IPS-NIHi7 (cell line): Measurements from ENCODE around the gene LRRC32.

ENCODE experiments used
- DNase-seq: peaks from one replicate; pipeline ENCODE4 v3.0.0; 2012; ENCODE audit warnings: mixed read lengths; ENCODE audit errors: extremely low spot score

Gene LRRC32

DNA sequence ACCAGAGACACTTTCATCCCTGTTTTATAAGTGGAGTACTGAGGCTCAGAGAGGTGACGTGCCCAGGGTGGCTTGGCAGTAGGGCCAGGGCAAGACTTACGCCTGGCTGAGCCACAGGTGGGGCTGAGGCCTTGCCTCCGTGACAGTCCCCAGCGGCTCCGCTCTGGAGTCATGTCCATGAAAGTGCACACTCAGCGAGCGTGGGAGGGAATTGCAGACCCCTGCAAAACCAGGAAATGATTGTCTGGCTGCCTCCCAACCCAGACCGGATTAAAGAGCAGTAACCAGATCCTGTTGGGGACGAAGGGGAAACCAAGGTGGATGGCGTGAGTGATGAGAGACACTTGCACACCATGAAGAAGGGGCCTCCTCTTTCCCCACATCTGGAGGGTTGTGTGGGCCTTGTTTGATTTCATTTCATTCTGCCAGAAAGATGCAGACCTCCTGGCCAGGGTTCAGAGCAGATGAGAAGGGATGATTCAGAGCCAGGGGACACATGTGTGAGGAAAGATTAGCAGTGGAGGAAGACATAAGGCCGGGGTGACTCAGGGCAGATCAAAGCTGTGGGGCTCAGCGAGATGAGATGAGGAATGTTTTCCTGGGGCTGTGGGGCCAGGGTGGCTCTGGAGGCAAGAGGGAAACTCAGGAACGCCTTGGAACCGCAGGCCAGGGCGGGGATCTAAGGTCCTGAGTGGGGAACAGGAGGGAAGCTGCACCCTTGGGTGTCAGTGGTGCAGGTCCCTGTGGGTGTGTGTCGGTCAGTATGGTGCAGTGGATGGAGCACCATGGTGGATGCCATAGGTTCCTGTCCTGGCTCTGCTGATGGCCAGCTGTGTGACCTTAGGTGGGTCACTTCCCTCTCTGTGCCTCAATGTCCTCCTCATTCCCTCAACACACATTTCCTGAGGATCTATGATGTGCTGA lies 29.9 kb upstream of the LRRC32 start:
- DNase-seq, result no peak

- DNase-seq, result no peak
Measured at GRCh38 chr11:76699451-76700091, 29.0 kb upstream of the LRRC32 start.

GRCh38 chr11:76698321-76699043 lies 27.9 kb upstream of the LRRC32 start:
- peak; percentile 79 for DNase-seq

DNA sequence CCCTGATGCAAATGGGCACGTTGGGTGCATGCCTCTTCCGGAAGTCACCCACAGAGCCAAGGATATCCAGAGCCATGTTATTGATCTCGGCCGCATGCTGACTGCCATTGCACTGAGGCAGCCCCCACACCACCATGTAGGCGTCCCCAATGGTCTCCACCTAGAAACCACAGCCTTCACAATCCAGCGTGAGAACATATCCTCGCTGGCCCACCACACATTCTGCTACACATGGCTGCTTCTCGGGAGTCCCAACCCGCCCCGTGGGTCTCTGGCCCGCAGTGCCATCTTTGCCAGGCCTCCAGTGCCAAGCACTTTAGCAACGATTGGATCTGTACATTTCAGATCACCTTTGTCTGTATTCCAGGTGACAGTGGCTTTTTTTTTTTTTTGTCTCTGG lies 26.2 kb upstream of the LRRC32 start:
- no peak for DNase-seq

DNA sequence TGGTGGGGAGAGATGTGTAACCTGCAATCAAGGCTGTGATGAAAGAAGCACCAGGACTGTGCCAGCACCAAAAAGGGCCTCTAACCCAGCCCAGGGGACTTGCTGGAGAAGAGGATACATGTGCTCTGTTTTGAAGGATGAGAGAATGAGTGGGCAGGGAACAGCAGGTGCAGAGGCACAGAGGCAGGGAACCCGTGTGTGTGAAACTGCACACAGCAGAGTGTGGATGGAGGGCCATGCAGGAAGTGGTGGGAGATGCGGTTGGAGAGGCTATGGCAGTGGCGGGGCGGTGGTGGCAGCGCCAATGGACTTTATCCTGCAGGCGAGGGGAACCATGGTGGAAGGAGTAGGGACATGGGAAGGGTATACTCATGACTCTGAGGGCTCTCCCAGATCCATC lies 25.2 kb upstream of the LRRC32 start:
- DNase-seq, result no peak

DNA sequence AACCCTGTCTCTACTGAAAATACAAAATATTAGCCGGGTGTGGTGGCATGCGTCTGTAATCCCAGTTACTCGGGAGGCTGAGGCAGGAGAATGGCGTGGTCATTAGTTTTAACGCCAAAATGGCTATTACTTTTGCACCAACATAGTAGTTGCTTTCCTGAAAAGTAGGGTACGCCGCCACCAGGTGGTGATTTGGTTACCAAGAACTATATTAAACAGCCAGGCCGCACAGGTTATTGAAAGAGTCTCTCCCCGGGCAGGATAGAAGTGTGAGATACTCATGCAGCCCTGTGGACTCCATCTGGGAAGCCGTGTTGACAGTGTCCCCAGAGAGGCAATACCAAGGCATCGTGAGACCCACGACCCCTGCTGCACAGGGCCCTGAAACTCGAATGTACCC lies 24.6 kb upstream of the LRRC32 start:
- no peak for DNase-seq

GRCh38 chr11:76694664-76695063 lies 24.1 kb upstream of the LRRC32 start:
- no peak for DNase-seq

DNA sequence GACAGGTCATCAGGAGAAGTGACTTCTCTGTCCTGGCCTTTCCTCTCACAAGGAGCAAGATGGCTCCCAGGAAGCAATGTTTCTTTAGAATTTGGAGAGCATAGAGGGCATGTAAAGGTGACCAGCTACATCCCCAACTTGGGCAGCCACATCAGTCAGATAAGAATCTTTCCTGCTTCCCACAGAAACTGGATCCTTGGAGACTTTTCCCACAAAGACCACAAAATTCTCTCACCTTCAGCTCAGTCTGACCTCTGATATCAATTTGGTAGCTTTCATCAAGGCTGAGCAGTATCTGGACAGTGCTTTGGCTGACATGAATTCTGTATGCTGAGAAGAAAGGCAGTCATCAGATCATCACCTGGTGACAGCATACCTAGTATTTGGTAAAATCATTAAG lies 23.3 kb upstream of the LRRC32 start:
- no peak for DNase-seq

DNA sequence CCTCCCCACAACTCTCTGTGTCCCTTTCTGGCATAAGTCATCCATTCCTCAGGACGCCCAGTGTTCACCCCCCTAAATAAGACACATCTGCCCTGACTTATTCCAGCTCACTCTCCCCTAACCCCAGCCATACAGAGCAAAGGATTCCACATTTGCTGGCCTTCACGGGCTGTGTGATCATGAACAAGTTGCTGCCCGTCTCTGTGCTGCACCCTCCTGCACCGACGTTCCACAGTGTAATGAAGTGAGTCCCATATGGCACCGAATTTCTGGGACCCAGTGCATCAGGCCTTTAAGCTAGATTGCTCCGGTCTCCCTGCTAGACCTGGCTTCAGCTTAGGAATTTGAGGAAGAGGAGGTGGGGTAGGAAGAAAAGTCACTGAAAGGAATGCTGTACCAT lies 22.4 kb upstream of the LRRC32 start:
- DNase-seq, result no peak

DNA sequence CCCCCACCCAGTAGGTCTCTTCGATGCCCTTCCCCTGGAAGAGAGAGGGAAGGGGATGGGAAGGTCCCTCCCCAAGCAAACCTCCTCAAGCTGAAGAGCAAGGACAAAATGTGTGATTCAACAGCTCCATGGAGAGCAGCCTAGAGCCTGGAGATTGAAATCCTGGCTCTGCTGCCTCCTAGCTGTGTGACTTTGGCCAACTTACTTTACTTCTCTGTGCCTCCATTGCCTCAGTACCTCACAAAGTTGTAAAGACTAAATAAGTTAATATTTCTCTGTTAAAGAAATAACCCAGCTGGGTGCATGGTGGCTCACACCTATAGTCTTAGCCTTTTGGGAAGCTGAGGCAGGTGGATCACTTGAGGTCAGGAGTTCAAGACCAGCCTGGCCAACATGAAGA lies 21.1 kb upstream of the LRRC32 start:
- no peak for DNase-seq

GRCh38 chr11:76690736-76691135 lies 20.2 kb upstream of the LRRC32 start:
- no peak for DNase-seq

- no peak for DNase-seq
Measured at GRCh38 chr11:76689313-76690260, 19.0 kb upstream of the LRRC32 start.

- no peak for DNase-seq
Measured at GRCh38 chr11:76688146-76688545, 17.6 kb upstream of the LRRC32 start.

DNA sequence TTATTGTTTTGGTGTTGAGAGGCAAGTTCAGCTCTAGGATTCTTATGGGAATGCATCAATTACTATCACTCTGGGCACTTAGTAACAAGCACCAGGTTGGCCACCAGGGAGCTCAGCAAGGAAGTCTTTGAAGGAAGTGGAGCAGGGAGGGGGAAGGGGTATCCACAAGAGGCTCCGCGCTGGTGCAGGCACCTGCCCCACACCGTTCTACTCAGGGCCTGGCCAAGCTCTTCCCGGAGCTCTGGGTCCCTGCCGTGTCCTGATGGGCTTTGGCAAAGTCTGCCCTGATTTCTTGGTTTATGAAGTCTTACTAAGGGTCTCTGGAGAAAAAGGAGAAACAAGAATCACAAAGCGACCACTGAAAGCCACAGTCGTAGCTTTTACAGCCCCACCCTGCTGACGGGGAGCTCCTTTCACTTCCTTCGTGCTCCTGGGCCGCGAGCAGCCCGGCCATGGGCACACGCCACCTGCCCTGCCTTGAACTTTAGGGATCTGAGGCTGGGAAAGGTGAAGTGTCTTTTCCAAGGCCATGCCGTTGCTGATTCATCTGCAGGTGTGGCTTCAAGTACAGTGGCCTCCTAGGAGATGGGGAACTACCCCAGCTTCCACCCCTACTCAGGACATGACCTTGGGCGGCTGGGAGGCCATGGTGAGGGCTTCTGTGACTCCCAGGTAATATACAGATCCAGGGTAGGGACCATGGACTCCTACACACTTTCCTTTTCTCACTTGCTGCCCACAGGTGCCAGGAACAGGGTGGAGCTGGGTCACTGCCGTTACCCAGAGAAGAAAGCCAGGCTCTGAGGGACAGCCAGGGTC lies 15.9 kb upstream of the LRRC32 start:
- DNase-seq, result peak; percentile 64

DNA sequence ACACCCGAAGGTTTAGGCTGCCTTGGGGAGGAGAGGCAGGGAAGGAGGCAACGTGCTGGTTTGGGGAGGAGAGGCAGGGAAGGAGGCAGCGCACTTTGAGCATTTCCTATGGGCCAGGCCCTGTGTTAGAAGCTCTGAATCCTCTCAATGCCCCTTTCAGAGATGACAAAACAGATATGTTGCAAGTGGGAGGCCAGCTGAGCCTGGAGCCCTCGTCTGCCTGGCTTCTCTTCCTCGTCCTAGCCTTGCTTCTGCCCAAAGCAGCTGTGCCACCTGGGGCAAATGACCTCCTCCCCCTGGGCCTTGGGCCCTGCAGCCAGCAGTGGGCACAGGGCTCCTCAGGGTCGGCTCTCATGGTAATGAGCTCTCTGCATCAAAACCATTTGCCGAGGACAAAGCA lies 15.3 kb upstream of the LRRC32 start:
- DNase-seq, result no peak

- DNase-seq, result no peak
Measured at GRCh38 chr11:76685237-76685636, 14.7 kb upstream of the LRRC32 start.

DNA sequence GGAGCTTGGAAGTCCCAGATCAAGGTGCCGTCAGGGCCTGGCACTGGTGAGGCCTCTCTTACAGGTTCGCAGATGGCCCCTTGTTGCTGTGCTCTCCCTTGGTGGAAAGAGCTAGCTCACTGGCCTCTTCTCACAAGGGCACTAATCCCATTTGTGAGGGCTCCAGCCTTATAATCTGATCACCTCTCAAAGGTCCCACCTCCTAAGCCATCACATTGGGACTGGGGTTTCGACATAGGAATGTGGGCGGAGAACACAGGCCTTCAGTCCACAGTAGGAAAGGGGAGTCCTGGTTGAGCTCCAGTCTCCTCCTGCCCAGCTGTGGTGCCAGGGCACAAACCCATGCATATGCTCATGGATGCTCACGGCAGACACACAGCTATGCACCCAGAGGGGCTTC lies 14.0 kb upstream of the LRRC32 start:
- no peak for DNase-seq

GRCh38 chr11:76683161-76684095 lies 12.9 kb upstream of the LRRC32 start:
- no peak for DNase-seq

- DNase-seq, result no peak
Measured at GRCh38 chr11:76682684-76683083, 12.1 kb upstream of the LRRC32 start.
